HL-60 (cell line): Measurements from ENCODE around the gene ASCL5.

ENCODE experiments used
- DNase-seq, 2 experiments: peaks; one replicate each; pipeline ENCODE4 v3.0.0-alpha.2; 2010 to 2020; ENCODE audit warnings: low read depth in 1 of 2, low spot score in 1 of 2
- H3K27ac ChIP-seq: fragments of 250-450 bp; sonication (Bioruptor Pico); replicated peaks from 2 replicates; pipeline ENCODE4 v1.5.1; 2020; ENCODE audit warnings: mild to moderate bottlenecking, moderate library complexity
- H3K27me3 ChIP-seq: fragments of 250-450 bp; sonication (Bioruptor Pico); 2 replicates; pipeline ENCODE4 v1.5.1; 2021; ENCODE audit warnings: mild to moderate bottlenecking, moderate library complexity; ENCODE audit not compliant: insufficient read depth, poor library complexity, severe bottlenecking
- H3K4me3 ChIP-seq: replicated peaks from 2 replicates; pipeline ENCODE4 v1.5.1; 2011; ENCODE audit warnings: mild to moderate bottlenecking, control low read depth, low read length; ENCODE audit not compliant: insufficient read depth
- GABPA ChIP-seq: IDR thresholded peaks from 2 replicates; pipeline ENCODE4 v1.6.1; 2012; ENCODE audit warnings: low read depth
- POLR2AphosphoS5 ChIP-seq: IDR thresholded peaks from 2 replicates; pipeline ENCODE4 v1.6.1; 2012; ENCODE audit warnings: low read depth
- SPI1 ChIP-seq: IDR thresholded peaks from 2 replicates; pipeline ENCODE4 v1.6.1; 2012; ENCODE audit warnings: low read depth, mild to moderate bottlenecking, borderline replicate concordance
- TF ChIP-seq, protein P1 (sequence below): IDR thresholded peaks from one replicate; pipeline ENCODE4 v1.5.1; 2011; ENCODE audit warnings: low read length, control low read depth, inconsistent platforms; ENCODE audit not compliant: insufficient read depth
- TF ChIP-seq, protein P2 (sequence below): IDR thresholded peaks from 2 replicates; pipeline ENCODE4 v1.6.1; 2012; ENCODE audit warnings: low read depth; ENCODE audit not compliant: insufficient replicate concordance

ASCL5 gene

DNA sequence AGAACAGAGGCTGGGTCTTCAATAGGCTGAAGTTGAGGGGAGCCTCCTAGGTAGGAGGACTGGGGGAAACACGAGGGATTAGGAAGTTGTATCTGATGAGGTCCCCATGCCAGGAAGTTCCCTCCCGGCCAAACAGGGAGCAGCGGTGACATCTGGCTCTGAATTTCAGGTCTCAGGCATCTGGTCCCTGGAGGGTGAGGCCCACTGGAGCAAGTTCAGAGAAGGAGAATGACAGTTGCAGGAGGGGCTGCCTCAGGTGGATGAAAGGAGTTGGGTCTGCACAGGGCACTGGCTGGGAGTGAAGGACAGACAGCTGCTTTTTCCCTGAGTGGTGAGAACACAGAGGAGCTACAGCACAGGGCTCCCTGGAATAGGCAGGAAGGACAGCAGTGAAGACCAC lies 18.1 kb upstream of the ASCL5 start:
- Histone ChIP-seq H3K27me3 (no peaks in the 10 kb centered on the region), H3K27ac (no peak overlapping the region), H3K4me3 (no peak overlapping the region)
- no peak for TF ChIP-seq GABPA
- TF ChIP-seq, protein P1, sequence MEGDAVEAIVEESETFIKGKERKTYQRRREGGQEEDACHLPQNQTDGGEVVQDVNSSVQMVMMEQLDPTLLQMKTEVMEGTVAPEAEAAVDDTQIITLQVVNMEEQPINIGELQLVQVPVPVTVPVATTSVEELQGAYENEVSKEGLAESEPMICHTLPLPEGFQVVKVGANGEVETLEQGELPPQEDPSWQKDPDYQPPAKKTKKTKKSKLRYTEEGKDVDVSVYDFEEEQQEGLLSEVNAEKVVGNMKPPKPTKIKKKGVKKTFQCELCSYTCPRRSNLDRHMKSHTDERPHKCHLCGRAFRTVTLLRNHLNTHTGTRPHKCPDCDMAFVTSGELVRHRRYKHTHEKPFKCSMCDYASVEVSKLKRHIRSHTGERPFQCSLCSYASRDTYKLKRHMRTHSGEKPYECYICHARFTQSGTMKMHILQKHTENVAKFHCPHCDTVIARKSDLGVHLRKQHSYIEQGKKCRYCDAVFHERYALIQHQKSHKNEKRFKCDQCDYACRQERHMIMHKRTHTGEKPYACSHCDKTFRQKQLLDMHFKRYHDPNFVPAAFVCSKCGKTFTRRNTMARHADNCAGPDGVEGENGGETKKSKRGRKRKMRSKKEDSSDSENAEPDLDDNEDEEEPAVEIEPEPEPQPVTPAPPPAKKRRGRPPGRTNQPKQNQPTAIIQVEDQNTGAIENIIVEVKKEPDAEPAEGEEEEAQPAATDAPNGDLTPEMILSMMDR: no peak
- no peak for TF ChIP-seq POLR2AphosphoS5
- no peak for TF ChIP-seq SPI1
- DNase-seq: no peak

DNA sequence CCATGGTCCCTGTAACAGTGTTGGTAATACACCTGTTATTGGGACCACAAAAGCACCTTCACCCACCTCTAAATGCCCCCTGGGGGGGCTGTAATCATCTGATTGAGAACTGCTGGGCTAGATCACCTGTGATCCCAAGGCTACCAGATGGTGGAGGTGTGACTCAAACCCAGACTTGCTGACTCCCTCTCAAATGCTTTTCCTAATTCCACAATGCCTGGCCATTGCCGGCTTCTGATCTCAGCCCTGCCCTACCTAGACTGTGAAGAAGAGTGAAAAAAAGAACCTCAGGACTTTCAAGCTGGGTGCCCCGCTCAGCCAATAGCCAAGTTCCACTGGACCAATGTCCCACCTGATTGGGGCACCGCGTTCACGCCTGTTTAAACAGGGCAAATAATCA lies 17.7 kb upstream of the ASCL5 start:
- no peak overlapping the region for H3K27ac ChIP-seq
- TF ChIP-seq GABPA (no peak), SPI1 (no peak), POLR2AphosphoS5 (no peak)
- TF ChIP-seq, protein P2, sequence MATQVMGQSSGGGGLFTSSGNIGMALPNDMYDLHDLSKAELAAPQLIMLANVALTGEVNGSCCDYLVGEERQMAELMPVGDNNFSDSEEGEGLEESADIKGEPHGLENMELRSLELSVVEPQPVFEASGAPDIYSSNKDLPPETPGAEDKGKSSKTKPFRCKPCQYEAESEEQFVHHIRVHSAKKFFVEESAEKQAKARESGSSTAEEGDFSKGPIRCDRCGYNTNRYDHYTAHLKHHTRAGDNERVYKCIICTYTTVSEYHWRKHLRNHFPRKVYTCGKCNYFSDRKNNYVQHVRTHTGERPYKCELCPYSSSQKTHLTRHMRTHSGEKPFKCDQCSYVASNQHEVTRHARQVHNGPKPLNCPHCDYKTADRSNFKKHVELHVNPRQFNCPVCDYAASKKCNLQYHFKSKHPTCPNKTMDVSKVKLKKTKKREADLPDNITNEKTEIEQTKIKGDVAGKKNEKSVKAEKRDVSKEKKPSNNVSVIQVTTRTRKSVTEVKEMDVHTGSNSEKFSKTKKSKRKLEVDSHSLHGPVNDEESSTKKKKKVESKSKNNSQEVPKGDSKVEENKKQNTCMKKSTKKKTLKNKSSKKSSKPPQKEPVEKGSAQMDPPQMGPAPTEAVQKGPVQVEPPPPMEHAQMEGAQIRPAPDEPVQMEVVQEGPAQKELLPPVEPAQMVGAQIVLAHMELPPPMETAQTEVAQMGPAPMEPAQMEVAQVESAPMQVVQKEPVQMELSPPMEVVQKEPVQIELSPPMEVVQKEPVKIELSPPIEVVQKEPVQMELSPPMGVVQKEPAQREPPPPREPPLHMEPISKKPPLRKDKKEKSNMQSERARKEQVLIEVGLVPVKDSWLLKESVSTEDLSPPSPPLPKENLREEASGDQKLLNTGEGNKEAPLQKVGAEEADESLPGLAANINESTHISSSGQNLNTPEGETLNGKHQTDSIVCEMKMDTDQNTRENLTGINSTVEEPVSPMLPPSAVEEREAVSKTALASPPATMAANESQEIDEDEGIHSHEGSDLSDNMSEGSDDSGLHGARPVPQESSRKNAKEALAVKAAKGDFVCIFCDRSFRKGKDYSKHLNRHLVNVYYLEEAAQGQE: no peak
- TF ChIP-seq, protein P1: no peak
- DNase-seq: no peak
- no peak overlapping the region for H3K4me3 ChIP-seq
- no peaks in the 10 kb centered on the region for H3K27me3 ChIP-seq

DNA sequence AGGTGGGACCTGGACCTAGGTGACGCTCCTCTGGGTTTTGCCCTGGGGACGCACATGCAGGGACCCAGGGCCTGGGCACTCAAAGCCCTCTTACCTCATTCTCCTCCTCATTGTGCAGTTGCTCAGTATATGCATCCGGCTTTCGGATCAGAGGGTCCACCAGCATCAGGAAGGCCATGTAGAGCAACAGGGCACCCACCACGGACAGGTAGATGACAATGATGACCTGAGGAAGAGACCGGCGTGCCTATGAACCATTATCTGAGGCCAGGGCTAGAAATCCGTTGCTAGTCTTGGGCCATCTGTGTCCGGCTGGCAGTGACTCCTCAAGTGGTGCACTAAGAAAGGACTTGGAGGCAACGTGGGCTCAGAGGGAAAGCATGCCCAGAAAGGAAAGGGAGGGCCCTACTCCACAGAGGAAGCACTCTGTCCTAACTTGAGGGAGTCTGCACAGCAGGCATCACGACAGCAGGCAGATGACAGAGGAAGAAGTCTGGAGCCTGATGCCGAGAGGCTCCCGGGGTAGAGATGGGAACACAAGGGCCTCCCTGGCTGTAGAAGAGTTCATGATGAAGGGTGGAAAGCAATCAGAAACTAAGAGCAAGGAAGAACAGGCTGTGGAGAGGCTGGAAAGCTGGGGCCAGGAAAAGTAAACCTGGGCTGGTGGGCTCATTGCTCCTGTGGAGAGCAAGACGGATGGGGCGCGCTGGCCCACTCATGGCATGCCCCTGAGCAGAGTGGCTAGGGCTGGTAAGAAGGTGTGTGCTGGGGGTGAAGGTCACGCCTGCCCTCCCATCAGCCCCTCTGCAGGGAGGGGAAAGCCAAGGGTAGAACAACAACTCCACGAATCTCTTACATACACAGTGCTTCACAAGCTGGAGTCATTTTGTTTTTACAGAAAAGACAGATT lies 17.0 kb upstream of the ASCL5 start:
- no peak overlapping the region for H3K4me3 ChIP-seq
- no peak for DNase-seq
- TF ChIP-seq SPI1 (no peak), POLR2AphosphoS5 (no peak), GABPA (no peak)
- TF ChIP-seq, protein P1: no peak
- TF ChIP-seq, protein P2: no peak

More for the DNA sequence above, 17.0 kb upstream of the ASCL5 start:
- no peaks in the 10 kb centered on the region for H3K27me3 ChIP-seq
- H3K27ac ChIP-seq: no peak overlapping the region
